ENCODE measurements around the gene NEK8. TPM values are rescaled to one million over a fixed set of nuclear protein-coding genes. Genes with fewer than 3 reads are reported as not detected.

NEK8 gene
- total and polyA plus RNA-seq, 9 of the 15 experiments (the other 6 are each of a cell fraction or from before 2014, with no cell fraction given) = 0.98 to 16.6 (median 4.6) TPM

GRCh38 chr17:28720247-28720996 is 8.2 kb upstream of the NEK8 start (continued):
- TF ChIP-seq CBX3 (IDR thresholded peaks at IDR 0.05; ENCODE audit: borderline replicate concordance in 1 of 2, low read length in 2 of 2) (no peak), ZKSCAN3 (CRISPR knock-in tag; IDR thresholded peaks at IDR 0.05) (no peak), TSHZ1 (CRISPR knock-in tag; IDR thresholded peaks at IDR 0.05) (no peak), RUNX1 (IDR thresholded peaks at IDR 0.05; ENCODE audit: low read depth) (no peak), GATA2 (CRISPR knock-in tag; IDR thresholded peaks at IDR 0.05) (no peak), ZBTB2 (IDR thresholded peaks at IDR 0.05) (no peak), RB1 (IDR thresholded peaks at IDR 0.05; ENCODE audit: low read depth) (no peak), ZNF311 (CRISPR knock-in tag; IDR thresholded peaks at IDR 0.05) (0 out of 2 replicates have a peak, but pooled peaks have one; percentile 32), ZFP36 (IDR thresholded peaks at IDR 0.05; ENCODE audit: low read depth, low read length, partially characterized antibody) (no peak), FOXA3 (CRISPR knock-in tag; conservative IDR thresholded peaks at IDR 0.05 in 1 of 2, IDR thresholded peaks at IDR 0.05 in 1 of 2) (no peak), NR1H2 (CRISPR knock-in tag; IDR thresholded peaks at IDR 0.05) (no peak), NFRKB (IDR thresholded peaks at IDR 0.05; ENCODE audit: low read depth) (peak; percentile 78; the same call in 1 of the 2 replicates), NBN (IDR thresholded peaks at IDR 0.05; ENCODE audit: low read depth) (no peak; the same call in 1 of the 2 replicates)
- TF ChIP-seq, protein P1, sequence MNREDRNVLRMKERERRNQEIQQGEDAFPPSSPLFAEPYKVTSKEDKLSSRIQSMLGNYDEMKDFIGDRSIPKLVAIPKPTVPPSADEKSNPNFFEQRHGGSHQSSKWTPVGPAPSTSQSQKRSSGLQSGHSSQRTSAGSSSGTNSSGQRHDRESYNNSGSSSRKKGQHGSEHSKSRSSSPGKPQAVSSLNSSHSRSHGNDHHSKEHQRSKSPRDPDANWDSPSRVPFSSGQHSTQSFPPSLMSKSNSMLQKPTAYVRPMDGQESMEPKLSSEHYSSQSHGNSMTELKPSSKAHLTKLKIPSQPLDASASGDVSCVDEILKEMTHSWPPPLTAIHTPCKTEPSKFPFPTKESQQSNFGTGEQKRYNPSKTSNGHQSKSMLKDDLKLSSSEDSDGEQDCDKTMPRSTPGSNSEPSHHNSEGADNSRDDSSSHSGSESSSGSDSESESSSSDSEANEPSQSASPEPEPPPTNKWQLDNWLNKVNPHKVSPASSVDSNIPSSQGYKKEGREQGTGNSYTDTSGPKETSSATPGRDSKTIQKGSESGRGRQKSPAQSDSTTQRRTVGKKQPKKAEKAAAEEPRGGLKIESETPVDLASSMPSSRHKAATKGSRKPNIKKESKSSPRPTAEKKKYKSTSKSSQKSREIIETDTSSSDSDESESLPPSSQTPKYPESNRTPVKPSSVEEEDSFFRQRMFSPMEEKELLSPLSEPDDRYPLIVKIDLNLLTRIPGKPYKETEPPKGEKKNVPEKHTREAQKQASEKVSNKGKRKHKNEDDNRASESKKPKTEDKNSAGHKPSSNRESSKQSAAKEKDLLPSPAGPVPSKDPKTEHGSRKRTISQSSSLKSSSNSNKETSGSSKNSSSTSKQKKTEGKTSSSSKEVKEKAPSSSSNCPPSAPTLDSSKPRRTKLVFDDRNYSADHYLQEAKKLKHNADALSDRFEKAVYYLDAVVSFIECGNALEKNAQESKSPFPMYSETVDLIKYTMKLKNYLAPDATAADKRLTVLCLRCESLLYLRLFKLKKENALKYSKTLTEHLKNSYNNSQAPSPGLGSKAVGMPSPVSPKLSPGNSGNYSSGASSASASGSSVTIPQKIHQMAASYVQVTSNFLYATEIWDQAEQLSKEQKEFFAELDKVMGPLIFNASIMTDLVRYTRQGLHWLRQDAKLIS (CRISPR knock-in tag; IDR thresholded peaks at IDR 0.05) = 0 out of 2 replicates have a peak, but pooled peaks have one; percentile 47
- TF ChIP-seq, protein P2, sequence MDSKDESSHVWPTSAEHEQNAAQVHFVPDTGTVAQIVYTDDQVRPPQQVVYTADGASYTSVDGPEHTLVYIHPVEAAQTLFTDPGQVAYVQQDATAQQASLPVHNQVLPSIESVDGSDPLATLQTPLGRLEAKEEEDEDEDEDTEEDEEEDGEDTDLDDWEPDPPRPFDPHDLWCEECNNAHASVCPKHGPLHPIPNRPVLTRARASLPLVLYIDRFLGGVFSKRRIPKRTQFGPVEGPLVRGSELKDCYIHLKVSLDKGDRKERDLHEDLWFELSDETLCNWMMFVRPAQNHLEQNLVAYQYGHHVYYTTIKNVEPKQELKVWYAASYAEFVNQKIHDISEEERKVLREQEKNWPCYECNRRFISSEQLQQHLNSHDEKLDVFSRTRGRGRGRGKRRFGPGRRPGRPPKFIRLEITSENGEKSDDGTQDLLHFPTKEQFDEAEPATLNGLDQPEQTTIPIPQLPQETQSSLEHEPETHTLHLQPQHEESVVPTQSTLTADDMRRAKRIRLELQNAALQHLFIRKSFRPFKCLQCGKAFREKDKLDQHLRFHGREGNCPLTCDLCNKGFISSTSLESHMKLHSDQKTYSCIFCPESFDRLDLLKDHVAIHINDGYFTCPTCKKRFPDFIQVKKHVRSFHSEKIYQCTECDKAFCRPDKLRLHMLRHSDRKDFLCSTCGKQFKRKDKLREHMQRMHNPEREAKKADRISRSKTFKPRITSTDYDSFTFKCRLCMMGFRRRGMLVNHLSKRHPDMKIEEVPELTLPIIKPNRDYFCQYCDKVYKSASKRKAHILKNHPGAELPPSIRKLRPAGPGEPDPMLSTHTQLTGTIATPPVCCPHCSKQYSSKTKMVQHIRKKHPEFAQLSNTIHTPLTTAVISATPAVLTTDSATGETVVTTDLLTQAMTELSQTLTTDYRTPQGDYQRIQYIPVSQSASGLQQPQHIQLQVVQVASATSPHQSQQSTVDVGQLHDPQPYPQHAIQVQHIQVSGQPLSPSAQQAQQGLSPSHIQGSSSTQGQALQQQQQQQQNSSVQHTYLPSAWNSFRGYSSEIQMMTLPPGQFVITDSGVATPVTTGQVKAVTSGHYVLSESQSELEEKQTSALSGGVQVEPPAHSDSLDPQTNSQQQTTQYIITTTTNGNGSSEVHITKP (IDR thresholded peaks at IDR 0.05; ENCODE audit: partially characterized antibody) = no peak

Data from K562 (cell line).